Measurements from ENCODE around the gene NUP88. TPM values are rescaled to one million over a fixed set of nuclear protein-coding genes. Genes with fewer than 3 reads are reported as not detected.
"Not testable (repeated sequence)": the region's sequence is repeated elsewhere in the genome, so short reads cannot be mapped to it uniquely, and the experiment has no call there.

Gene NUP88
- total RNA-seq, 4 donors from 2014 or later, result 62.7 to 220 (median 83.8) TPM

DNA sequence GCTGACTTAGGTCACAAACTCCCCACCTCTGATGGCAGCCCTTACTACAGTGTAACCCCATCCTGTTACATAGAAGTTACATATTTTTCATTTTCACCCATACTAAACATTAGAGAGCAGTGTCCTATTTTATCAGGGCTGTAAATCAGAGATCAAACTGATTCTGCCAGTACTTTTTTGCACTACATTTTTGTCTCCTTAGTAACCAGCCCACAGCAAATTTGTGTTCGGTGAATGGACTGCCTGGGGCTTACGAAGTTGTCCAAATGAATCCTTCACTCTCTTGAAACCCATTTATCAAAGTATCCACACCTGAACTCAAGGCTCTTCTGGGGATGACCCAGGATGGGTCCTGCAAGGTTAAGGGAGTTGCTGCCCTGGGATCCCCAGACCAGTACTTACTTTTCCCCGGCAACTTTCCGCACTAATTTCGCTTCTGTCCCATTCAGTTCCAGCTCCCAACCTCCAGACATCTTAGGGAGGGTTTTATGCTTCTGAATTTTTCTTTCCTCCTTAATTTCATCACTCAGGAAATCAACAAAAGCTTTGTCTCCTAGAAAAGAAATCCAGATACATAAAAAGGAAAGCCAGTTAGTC is 18.4 kb upstream of the NUP88 start:
- no peaks in the 10 kb centered on the region for H3K9me3 ChIP-seq
- H3K4me1 ChIP-seq, result peaks cover 0 to 21% (median 0%) of the 10 kb centered on the region in 4 donors
- H3K27ac ChIP-seq, result peak overlapping the region in 3 of 4 donors; percentile 55 to 87 (median 81)
- H3K4me3 ChIP-seq, result peak overlapping the region in 3 of 4 donors; percentile 62 to 99 (median 78)
- peaks cover 0 to 33% (median 0%) of the 10 kb centered on the region in 3 donors for H3K36me3 ChIP-seq
- TF ChIP-seq POLR2A (IDR thresholded peaks at IDR 0.05) (no peak), CTCF (IDR thresholded peaks at IDR 0.05) (no peak)
- no peak for DNase-seq
- H3K27me3 ChIP-seq, result no peaks in the 10 kb centered on the region

GRCh38 chr17:5435781-5436315 is 16.4 kb upstream of the NUP88 start:
- H3K27me3 ChIP-seq, DNase-seq, H3K9me3 ChIP-seq, H3K27ac ChIP-seq, H3K4me3 ChIP-seq: not testable (repeated sequence)
- Histone ChIP-seq H3K4me1 (peaks cover 0 to 21% (median 0%) of the 10 kb centered on the region in 4 donors), H3K36me3 (peaks cover 0 to 53% (median 0%) of the 10 kb centered on the region in 3 donors)

GRCh38 chr17:5434984-5435383 is 15.5 kb upstream of the NUP88 start:
- Histone ChIP-seq H3K36me3 (peaks cover 0 to 61% (median 0%) of the 10 kb centered on the region in 3 donors), H3K9me3 (no peaks in the 10 kb centered on the region), H3K4me1 (peaks cover 0 to 21% (median 0%) of the 10 kb centered on the region in 4 donors), H3K4me3 (no peak overlapping the region), H3K27me3 (no peaks in the 10 kb centered on the region), H3K27ac (no peak overlapping the region)
- TF ChIP-seq CTCF (IDR thresholded peaks at IDR 0.05) (no peak), POLR2A (IDR thresholded peaks at IDR 0.05) (no peak)
- no peak for DNase-seq

- Histone ChIP-seq H3K4me3 (no peak overlapping the region), H3K27me3 (no peaks in the 10 kb centered on the region), H3K36me3 (peaks cover 0 to 91% (median 0%) of the 10 kb centered on the region in 3 donors), H3K4me1 (peaks cover 0 to 3% (median 0%) of the 10 kb centered on the region in 4 donors), H3K9me3 (no peaks in the 10 kb centered on the region), H3K27ac (no peak overlapping the region)
- TF ChIP-seq POLR2A (IDR thresholded peaks at IDR 0.05) (no peak), CTCF (IDR thresholded peaks at IDR 0.05) (no peak)
- DNase-seq, result no peak
Observed at GRCh38 chr17:5431949-5432556, 12.6 kb upstream of the NUP88 start.

- peaks cover 0 to 93% (median 0%) of the 10 kb centered on the region in 3 donors for H3K36me3 ChIP-seq
- not testable (repeated sequence) for H3K4me1 ChIP-seq, H3K4me3 ChIP-seq, H3K27ac ChIP-seq, H3K9me3 ChIP-seq, DNase-seq, H3K27me3 ChIP-seq
Observed at GRCh38 chr17:5431234-5431633, 11.8 kb upstream of the NUP88 start.

DNA sequence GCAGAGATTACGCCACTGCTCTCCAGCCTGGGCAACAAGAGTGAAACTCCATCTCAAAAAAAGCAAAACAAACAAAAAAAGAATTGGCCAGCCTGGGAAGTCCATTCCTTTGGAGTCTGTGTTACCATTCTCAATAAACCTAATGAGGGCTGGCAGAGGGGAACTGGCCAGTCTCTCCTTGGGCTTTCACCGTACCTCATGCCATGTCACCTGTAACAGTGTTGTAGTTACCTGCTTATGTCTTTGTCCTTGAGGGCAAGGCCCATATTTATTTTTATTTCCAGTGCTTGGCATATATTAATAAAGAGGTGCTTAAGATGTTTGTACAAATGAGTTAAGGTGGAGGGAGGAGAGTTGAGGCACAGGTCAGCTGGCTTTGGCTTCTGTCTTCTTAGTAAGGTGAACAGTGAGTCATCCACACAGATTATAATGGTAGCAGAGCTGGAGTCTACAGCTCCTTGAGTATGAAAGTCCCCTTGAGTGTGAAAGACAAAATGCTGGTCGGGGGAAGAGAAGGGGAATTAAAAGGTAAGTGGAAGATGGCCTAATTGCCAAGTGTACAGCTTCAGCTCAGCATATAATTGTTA is 11.0 kb upstream of the NUP88 start:
- H3K36me3 ChIP-seq, result peaks cover 0 to 99% (median 0%) of the 10 kb centered on the region in 3 donors
- no peaks in the 10 kb centered on the region for H3K4me1 ChIP-seq
- no peak overlapping the region for H3K27ac ChIP-seq
- H3K9me3 ChIP-seq, result no peaks in the 10 kb centered on the region
- H3K4me3 ChIP-seq, result no peak overlapping the region
- no peak for TF ChIP-seq POLR2A (IDR thresholded peaks at IDR 0.05)
- no peak for TF ChIP-seq CTCF (IDR thresholded peaks at IDR 0.05)
- DNase-seq, result no peak
- no peaks in the 10 kb centered on the region for H3K27me3 ChIP-seq

All from Peyer's patch (tissue), 4 donors.